Transverse colon (tissue), 4 donors: ENCODE measurements around the gene LHFPL3. TPM values are rescaled to one million over a fixed set of nuclear protein-coding genes. Genes with fewer than 3 reads are reported as not detected.

Experiments used
- DNase-seq: peaks from one replicate; pipeline ENCODE4 v3.0.0-alpha.2; 2019
- H3K27ac ChIP-seq, 4 donors: fragments of 200-600 bp; sonication (generic); 2 replicates each; pipeline ENCODE4 v1.5.1; 2016 to 2018; ENCODE audit warnings: inconsistent platforms in 4 of 4
- H3K27me3 ChIP-seq: fragments of 200-600 bp; sonication (generic); 2 replicates; pipeline ENCODE4 v1.5.1; 2017; ENCODE audit warnings: inconsistent platforms
- H3K36me3 ChIP-seq, 4 donors: fragments of 200-600 bp; sonication (generic); 2 replicates each; pipeline ENCODE4 v1.5.1; 2017 to 2019; ENCODE audit warnings: inconsistent platforms in 4 of 4
- H3K4me1 ChIP-seq, 4 donors: fragments of 200-600 bp; sonication (generic); 2 replicates each; pipeline ENCODE4 v1.5.1; 2017 to 2020; ENCODE audit warnings: inconsistent platforms in 4 of 4
- H3K4me3 ChIP-seq, 4 donors: fragments of 200-600 bp; sonication (generic); 1 replicate in 1 of 4; 2 replicates in 3 of 4; pipeline versions ENCODE4 v1.5.1 to v1.6.1; 2017 to 2019; ENCODE audit warnings: inconsistent platforms in 4 of 4
- H3K9me3 ChIP-seq, 2 donors: fragments of 200-600 bp; sonication (generic); 2 replicates each; pipeline ENCODE4 v1.5.1; 2017 to 2019; ENCODE audit warnings: inconsistent platforms in 2 of 2
- CTCF ChIP-seq, 5 experiments: fragments of 200-600 bp in 3 of 5; fragments of 450-650 bp in 2 of 5; sonication (generic) in 3 of 5; IDR thresholded peaks; 1 replicate in 2 of 5; 2 replicates in 3 of 5; pipeline ENCODE4 v1.5.1; 2016 to 2017; ENCODE audit warnings: antibody characterized with exemption in 5 of 5, inconsistent platforms in 3 of 5, mild to moderate bottlenecking in 2 of 5, moderate library complexity in 1 of 5
- EP300 ChIP-seq: sonication (generic); formaldehyde crosslinking; IDR thresholded peaks from one replicate; pipeline ENCODE4 v1.6.1; 2017; ENCODE audit warnings: antibody characterized with exemption, low read depth
- POLR2A ChIP-seq: fragments of 450-650 bp; IDR thresholded peaks from one replicate; pipeline ENCODE4 v1.6.1; 2016; ENCODE audit warnings: antibody characterized with exemption, mild to moderate bottlenecking, moderate library complexity
- POLR2AphosphoS5 ChIP-seq, 3 donors: sonication (generic); formaldehyde crosslinking; IDR thresholded peaks; one replicate each; pipeline ENCODE4 v1.6.1; 2016; ENCODE audit warnings: antibody characterized with exemption in 3 of 3
- WGBS, 2 donors: methylation state at CpG; one replicate each; pipeline ENCODE4 v1.1.5; 2018; ENCODE audit warnings: low coverage in 1 of 2; 5-methylcytosine and 5-hydroxymethylcytosine counted together
- in situ Hi-C, 4 donors: fragments of 200-750 bp; cut with MboI; loops; one replicate each; pipeline versions ENCODE4 v1.15.0 to v1.15.1; 2017; ENCODE audit warnings: low sequenced_read_pairs in 3 of 4, low pct_ligation_motif_present in 1 of 4, low pct_unique_long_range_greater_than_20kb in 1 of 4
- intact Hi-C: fragments of 100-400 bp; cut with DNase I; formaldehyde crosslinking; loops from one replicate; pipeline ENCODE4 v1.15.1; 2023; ENCODE audit warnings: low total_unique reads
- total RNA-seq, 4 donors: library from RNA; depleted of rRNA; stranded (reverse); fragments of >200 nt; gene quantifications; one replicate each; pipeline ENCODE4 v1.1.0, GENCODE V29; 2016

The LHFPL3 gene
- total RNA-seq, 4 donors from 2014 or later = 0.27 to 0.80 (median 0.32) TPM; not detected in 1

- no peak overlapping the region for H3K4me3 ChIP-seq
- DNase-seq = no peak
- WGBS, 2 donors = 80 to 87% methylated on average over 2 of the region's 2 CpGs
- in situ Hi-C loops (no loop called here), intact Hi-C loops (no loop called here)
- H3K27me3 ChIP-seq = no peaks in the 10 kb centered on the region
- peaks cover 0 to 5% (median 0%) of the 10 kb centered on the region in 4 donors for H3K4me1 ChIP-seq
- no peak overlapping the region for H3K27ac ChIP-seq
- TF ChIP-seq POLR2AphosphoS5 (IDR thresholded peaks at IDR 0.05) = no peak
- TF ChIP-seq EP300 = no peak
- no peak for TF ChIP-seq POLR2A
- TF ChIP-seq CTCF (IDR thresholded peaks at IDR 0.05) = no peak
- H3K9me3 ChIP-seq = no peaks in the 10 kb centered on the region
- no peaks in the 10 kb centered on the region for H3K36me3 ChIP-seq
Measured at GRCh38 chr7:104909096-104909495, 580.7 kb downstream of the LHFPL3 start.

- H3K4me3 ChIP-seq = no peak overlapping the region
- 58% methylated on average over 2 of the region's 2 CpGs; no CpG with 5 or more reads in 1 of the 2 donors for WGBS, 2 donors
- no peak for TF ChIP-seq POLR2A
- TF ChIP-seq EP300 = no peak
- no peak for TF ChIP-seq CTCF (IDR thresholded peaks at IDR 0.05)
- TF ChIP-seq POLR2AphosphoS5 (IDR thresholded peaks at IDR 0.05) = no peak
- H3K27ac ChIP-seq = no peak overlapping the region
- no peaks in the 10 kb centered on the region for H3K4me1 ChIP-seq
- DNase-seq = no peak
- in situ Hi-C loops (no loop called here), intact Hi-C loops (no loop called here)
- no peaks in the 10 kb centered on the region for H3K36me3 ChIP-seq
- H3K27me3 ChIP-seq = no peaks in the 10 kb centered on the region
- H3K9me3 ChIP-seq = no peaks in the 10 kb centered on the region
Measured at GRCh38 chr7:104914421-104914820, 586.0 kb downstream of the LHFPL3 start.

- Histone ChIP-seq H3K4me1 (peaks cover 5 to 36% (median 13%) of the 10 kb centered on the region in 4 donors), H3K9me3 (no peaks in the 10 kb centered on the region), H3K36me3 (no peaks in the 10 kb centered on the region), H3K27me3 (no peaks in the 10 kb centered on the region), H3K27ac (no peak overlapping the region), H3K4me3 (no peak overlapping the region)
- TF ChIP-seq EP300 (no peak), POLR2AphosphoS5 (IDR thresholded peaks at IDR 0.05) (no peak), POLR2A (no peak), CTCF (IDR thresholded peaks at IDR 0.05) (no peak)
- intact Hi-C loops = no loop called here
- 93% methylated on average over 2 of the region's 2 CpGs; no CpG with 5 or more reads in 1 of the 2 donors for whole genome bisulfite sequencing, 2 donors
- in situ Hi-C loops = no loop called here
- DNase-seq = no peak
Measured at GRCh38 chr7:104921596-104921995, 593.2 kb downstream of the LHFPL3 start.

GRCh38 chr7:104922182-104923009 is 594.0 kb downstream of the LHFPL3 start:
- Histone ChIP-seq H3K4me3 (no peak overlapping the region), H3K36me3 (no peaks in the 10 kb centered on the region), H3K27me3 (no peaks in the 10 kb centered on the region), H3K4me1 (peaks cover 5 to 43% (median 19%) of the 10 kb centered on the region in 4 donors), H3K9me3 (no peaks in the 10 kb centered on the region), H3K27ac (peak overlapping the region; percentile 75 to 79 (median 76))
- TF ChIP-seq CTCF (IDR thresholded peaks at IDR 0.05) (no peak), EP300 (no peak)
- in situ Hi-C loops = no loop called here
- intact Hi-C loops = no loop called here
- WGBS, 2 donors = 59 to 60% methylated on average over 4 to 5 of the region's 5 CpGs
- DNase-seq = no peak
